HepG2 (cell line): ENCODE data around the gene SLC29A1. TPM values are rescaled to one million over a fixed set of nuclear protein-coding genes. Genes with fewer than 3 reads are reported as not detected.

ENCODE experiments used
- ARHGAP35 ChIP-seq: sonication (generic); formaldehyde crosslinking; IDR thresholded peaks from 2 replicates; pipeline ENCODE4 v1.9.0; 2022; ENCODE audit warnings: mild to moderate bottlenecking, inconsistent platforms, moderate library complexity, missing genetic modification reagents, borderline replicate concordance
- ATM ChIP-seq: fragments of 450-650 bp; IDR thresholded peaks from 2 replicates; pipeline ENCODE4 v1.7.1; 2017; ENCODE audit warnings: mild to moderate bottlenecking, borderline replicate concordance
- CSRNP1 ChIP-seq: sonication (generic); formaldehyde crosslinking; IDR thresholded peaks from 2 replicates; pipeline ENCODE4 v1.8.1; 2023; ENCODE audit warnings: mild to moderate bottlenecking, missing genetic modification reagents
- FOSL2 ChIP-seq: sonication (generic); formaldehyde crosslinking; IDR thresholded peaks from 2 replicates; pipeline ENCODE4 v1.4.0; 2020; ENCODE audit warnings: missing genetic modification reagents
- GABPA ChIP-seq, 2 experiments: IDR thresholded peaks; 2 replicates each; pipeline ENCODE4 v1.6.1; 2011 to 2016; ENCODE audit warnings: low read depth in 2 of 2, low read length in 1 of 2, missing biosample characterization in 1 of 2, missing genetic modification characterization in 1 of 2
- HNRNPK ChIP-seq: fragments of 200-400 bp; formaldehyde crosslinking; IDR thresholded peaks from 2 replicates; pipeline ENCODE4 v1.6.1; 2018; ENCODE audit warnings: low read length, low read depth, moderate library complexity, mild to moderate bottlenecking; ENCODE audit not compliant: poor library complexity, severe bottlenecking
- KLF16 ChIP-seq, 2 experiments: sonication (generic) in 1 of 2; formaldehyde crosslinking in 1 of 2; IDR thresholded peaks; 2 replicates each; pipeline versions ENCODE4 v1.6.1 to v1.8.0; 2016 to 2023; ENCODE audit warnings: missing genetic modification reagents in 2 of 2, missing compliant biosample characterization in 1 of 2
- MAZ ChIP-seq, 2 experiments: sonication (generic) in 1 of 2; formaldehyde crosslinking in 1 of 2; IDR thresholded peaks; 2 replicates each; pipeline versions ENCODE4 v1.5.0 to v1.6.1; 2012 to 2020; ENCODE audit warnings: low read depth in 2 of 2, mild to moderate bottlenecking in 2 of 2, borderline replicate concordance in 1 of 2, improper control_type of control experiment in 1 of 2, low read length in 1 of 2, missing genetic modification reagents in 1 of 2, moderate library complexity in 1 of 2
- MBD4 ChIP-seq: IDR thresholded peaks from 2 replicates; pipeline ENCODE4 v1.6.1; 2012; ENCODE audit warnings: low read length, inconsistent platforms, borderline replicate concordance
- MIER2 ChIP-seq: IDR thresholded peaks from 2 replicates; pipeline ENCODE4 v1.6.1; 2016; ENCODE audit warnings: missing biosample characterization, missing genetic modification reagents
- MTF1 ChIP-seq: sonication (generic); formaldehyde crosslinking; IDR thresholded peaks from 2 replicates; pipeline ENCODE4 v1.5.0; 2020; ENCODE audit warnings: missing genetic modification reagents
- MXD3 ChIP-seq: IDR thresholded peaks from 2 replicates; pipeline ENCODE4 v1.6.1; 2016; ENCODE audit warnings: mild to moderate bottlenecking, missing biosample characterization, missing genetic modification reagents
- MYPOP ChIP-seq: sonication (generic); formaldehyde crosslinking; IDR thresholded peaks from 2 replicates; pipeline ENCODE4 v1.8.1; 2023; ENCODE audit warnings: mild to moderate bottlenecking, moderate library complexity, missing genetic modification reagents
- NCOR1 ChIP-seq: fragments of 200-600 bp; sonication (generic); IDR thresholded peaks from 2 replicates; pipeline ENCODE4 v1.7.0; 2017; ENCODE audit warnings: antibody characterized with exemption, low read length, borderline replicate concordance
- NONO ChIP-seq, 2 experiments: fragments of 450-650 bp in 1 of 2; sonication (generic) in 1 of 2; formaldehyde crosslinking in 1 of 2; IDR thresholded peaks in 1 of 2; conservative IDR thresholded peaks in 1 of 2; 2 replicates each; pipeline versions ENCODE4 v1.6.1 to v1.8.0; 2017 to 2022; ENCODE audit warnings: mild to moderate bottlenecking in 1 of 2, missing genetic modification reagents in 1 of 2, moderate library complexity in 1 of 2
- NRL ChIP-seq: sonication (generic); formaldehyde crosslinking; IDR thresholded peaks from 2 replicates; pipeline ENCODE4 v1.5.0; 2020; ENCODE audit warnings: missing genetic modification reagents, mild to moderate bottlenecking, moderate library complexity, borderline replicate concordance
- PAF1 ChIP-seq: IDR thresholded peaks from 2 replicates; pipeline ENCODE4 v1.6.1; 2016; ENCODE audit warnings: missing genetic modification reagents, missing compliant biosample characterization
- POLR2A ChIP-seq, 2 experiments: IDR thresholded peaks; 2 replicates each; pipeline ENCODE4 v1.6.1; 2011; ENCODE audit warnings: low read depth in 2 of 2, low read length in 2 of 2, mild to moderate bottlenecking in 1 of 2, moderate library complexity in 1 of 2; ENCODE audit not compliant: insufficient read depth in 1 of 2
- ZMAT5 ChIP-seq: sonication (generic); formaldehyde crosslinking; IDR thresholded peaks from 2 replicates; pipeline ENCODE4 v1.5.0; 2020; ENCODE audit warnings: mild to moderate bottlenecking, low read depth, missing genetic modification reagents, borderline replicate concordance
- ZNF33A ChIP-seq: sonication (generic); formaldehyde crosslinking; IDR thresholded peaks from 2 replicates; pipeline ENCODE4 v1.5.1; 2020; ENCODE audit warnings: missing genetic modification reagents, mild to moderate bottlenecking, moderate library complexity, borderline replicate concordance
- ZNF761 ChIP-seq: sonication (generic); formaldehyde crosslinking; conservative IDR thresholded peaks from 2 replicates; pipeline ENCODE4 v1.4.0; 2020; ENCODE audit warnings: mild to moderate bottlenecking, missing genetic modification reagents
- polyA plus RNA-seq, 8 experiments: library from polyadenylated mRNA; depleted of rRNA in 3 of 8; stranded (reverse) in 7 of 8; unstranded in 1 of 8; fragments of >200 nt; fragmentation: Illumina TruSeq in 4 of 8; extraction: Trizol in 4 of 8; gene quantifications; 2 replicates each; pipeline versions ENCODE4 v1.2.1 to v1.2.3, GENCODE V29; 2011 to 2016; ENCODE audit warnings: low read depth in 4 of 8, missing spikeins in 1 of 8, mixed read lengths in 1 of 8; ENCODE audit not compliant: insufficient read depth in 1 of 8
- total RNA-seq, 5 experiments: library from RNA; depleted of rRNA; stranded (reverse); fragments of >200 nt; fragmentation: Illumina TruSeq; extraction: Trizol; gene quantifications; 2 replicates each; pipeline ENCODE4 v1.2.3, GENCODE V29; 2016; ENCODE audit warnings: low read depth in 1 of 5
- TF ChIP-seq, protein P1 (sequence below): sonication (generic); formaldehyde crosslinking; IDR thresholded peaks from 2 replicates; pipeline ENCODE4 v1.5.1; 2020; ENCODE audit warnings: missing genetic modification reagents, mild to moderate bottlenecking, borderline replicate concordance

SLC29A1 gene
- total and polyA plus RNA-seq, 2 of the 13 experiments (the other 11 are each of a cell fraction or from before 2014, with no cell fraction given): 43.2 to 106 TPM

- TF ChIP-seq ZMAT5: 0 out of 2 replicates have a peak, but pooled peaks have one; percentile 58
- no peak for TF ChIP-seq NONO (IDR thresholded peaks at IDR 0.05)
- 0 out of 2 replicates have a peak, but pooled peaks have one; percentile 14 for TF ChIP-seq NONO (CRISPR knock-in tag; conservative IDR thresholded peaks at IDR 0.05)
- peak; percentile 71 for TF ChIP-seq HNRNPK
- no peak for TF ChIP-seq NRL (CRISPR knock-in tag)
- TF ChIP-seq ZNF33A (CRISPR knock-in tag): no peak
- TF ChIP-seq NCOR1: no peak; the same call in 1 of the 2 replicates
- TF ChIP-seq MBD4: 0 out of 2 replicates have a peak, but pooled peaks have one; percentile 39
- no peak; a peak in 1 of 4 replicates for TF ChIP-seq POLR2A (IDR thresholded peaks at IDR 0.05; ENCODE audit: insufficient read depth in 1 of 2, low read depth in 2 of 2, low read length in 2 of 2)
- peak; percentile 8; the same call in 1 of the 2 replicates for TF ChIP-seq ZNF761 (CRISPR knock-in tag)
- TF ChIP-seq CSRNP1 (CRISPR knock-in tag): peak; percentile 65; the same call in 1 of the 2 replicates
- peak; percentile 28; the same call in 1 of the 2 replicates for TF ChIP-seq ARHGAP35 (CRISPR knock-in tag)
- TF ChIP-seq GABPA (IDR thresholded peaks at IDR 0.05; ENCODE audit: low read depth, low read length): no peak
- TF ChIP-seq GABPA (CRISPR knock-in tag; IDR thresholded peaks at IDR 0.05; ENCODE audit: low read depth): peak; percentile 67
- TF ChIP-seq KLF16 (CRISPR knock-in tag; IDR thresholded peaks at IDR 0.05): no peak; a peak in 1 of 4 replicates
- no peak for TF ChIP-seq ATM
- peak; percentile 70; the same call in 1 of the 2 replicates for TF ChIP-seq PAF1 (CRISPR knock-in tag)
- peak; percentile 88 for TF ChIP-seq MXD3
- TF ChIP-seq MIER2 (CRISPR knock-in tag): 0 out of 2 replicates have a peak, but pooled peaks have one; percentile 53
- peak; percentile 33; the same call in 1 of the 2 replicates for TF ChIP-seq MYPOP (CRISPR knock-in tag)
- TF ChIP-seq, protein P1, sequence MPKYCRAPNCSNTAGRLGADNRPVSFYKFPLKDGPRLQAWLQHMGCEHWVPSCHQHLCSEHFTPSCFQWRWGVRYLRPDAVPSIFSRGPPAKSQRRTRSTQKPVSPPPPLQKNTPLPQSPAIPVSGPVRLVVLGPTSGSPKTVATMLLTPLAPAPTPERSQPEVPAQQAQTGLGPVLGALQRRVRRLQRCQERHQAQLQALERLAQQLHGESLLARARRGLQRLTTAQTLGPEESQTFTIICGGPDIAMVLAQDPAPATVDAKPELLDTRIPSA: 0 out of 2 replicates have a peak, but pooled peaks have one; percentile 57
- TF ChIP-seq FOSL2 (CRISPR knock-in tag): peak; percentile 49; the same call in 1 of the 2 replicates
- TF ChIP-seq MAZ (IDR thresholded peaks at IDR 0.05; ENCODE audit: borderline replicate concordance, low read depth, low read length): no peak
- no peak; the same call in 1 of the 2 replicates for TF ChIP-seq MAZ (CRISPR knock-in tag; IDR thresholded peaks at IDR 0.05; ENCODE audit: low read depth)
- no peak for TF ChIP-seq MTF1
Measured at GRCh38 chr6:44247338-44248302, 24.2 kb downstream of the SLC29A1 start (continued).
